GM12892 (cell line): ENCODE results near the gene IFT172.

ENCODE experiments used
- POLR2A ChIP-seq: IDR thresholded peaks from 2 replicates; pipeline ENCODE4 v1.6.1; 2011; ENCODE audit warnings: low read depth, low read length, control low read depth
- TAF1 ChIP-seq: IDR thresholded peaks from 2 replicates; pipeline ENCODE4 v1.6.1; 2011; ENCODE audit warnings: low read depth, mild to moderate bottlenecking, control low read depth, low read length, borderline replicate concordance

- TF ChIP-seq TAF1: no peak
- TF ChIP-seq POLR2A: no peak
Measured at GRCh38 chr2:27451095-27451494, 38.4 kb downstream of the IFT172 start.
